HCT116 (cell line): Measurements from ENCODE around the gene IRS1. TPM values are rescaled to one million over a fixed set of nuclear protein-coding genes. Genes with fewer than 3 reads are reported as not detected.

ENCODE experiments used
- ATAC-seq: fragments of 200-7000 bp; cut with Tn5 transposase; 2 replicates; pipeline ENCODE4 v1.9.1; 2020; ENCODE audit warnings: mild to moderate bottlenecking, moderate library complexity
- BruUV-seq: library from RNA; stranded (reverse); fragments of 400-500 nt; replicated peaks from 2 replicates; lab custom pipeline; 2021; lab: Mats Ljungman, UMichigan
- CTCF ChIA-PET: fragments of 300-600 bp; sonication (Branson Sonifier 250); formaldehyde crosslinking; loops from one replicate; lab custom pipeline; 2021; ENCODE audit warnings: antibody characterized with exemption; lab: Charles Lee
- POLR2A ChIA-PET: fragments of 300-600, 350-600 bp; sonication (Branson Sonifier 250); formaldehyde crosslinking; loops from one replicate; lab custom pipeline; 2021; ENCODE audit warnings: antibody characterized with exemption; lab: Charles Lee
- RAD21 ChIA-PET, 2 experiments: fragments of 300-600 bp; sonication (Branson Sonifier 250); formaldehyde crosslinking; loops; one replicate each; lab custom pipeline; 2023; ENCODE audit warnings: low total read pairs in 2 of 2; ENCODE audit not compliant: uncharacterized antibody in 2 of 2, unreplicated experiment in 2 of 2, low non-redundant PET in 1 of 2; lab: Charles Lee
- DNase-seq: peaks from one replicate; pipeline ENCODE4 v3.0.0-alpha.2; 2010; ENCODE audit warnings: low read depth, low spot score
- H2AFZ ChIP-seq: fragments of 200-600 bp; shearing (Covaris generic), sonication (generic); 2 replicates; pipeline ENCODE4 v1.6.1; 2017; ENCODE audit warnings: low read depth, mixed run types, mixed read lengths, antibody characterized with exemption, low read length; ENCODE audit not compliant: poor library complexity, severe bottlenecking
- H3K27ac ChIP-seq: 2 replicates; pipeline ENCODE4 v1.5.1; 2012; ENCODE audit warnings: low read depth, low read length
- H3K27me3 ChIP-seq: fragments of 200-600 bp; sonication (generic); 2 replicates; pipeline ENCODE4 v1.6.1; 2016; ENCODE audit warnings: mixed run types, low read length, mixed read lengths; ENCODE audit not compliant: insufficient read depth
- H3K36me3 ChIP-seq, 2 experiments: fragments of 200-500 bp in 1 of 2; fragments of 200-600 bp in 1 of 2; sonication (Bioruptor generic) in 1 of 2; sonication (generic) in 1 of 2; 2 replicates each; pipeline versions ENCODE4 v1.5.1 to v1.6.1; 2014 to 2016; ENCODE audit warnings: low read length in 2 of 2, inconsistent platforms in 1 of 2, mixed read lengths in 1 of 2, mixed run types in 1 of 2; ENCODE audit not compliant: insufficient read depth in 2 of 2, control insufficient read depth in 1 of 2
- H3K4me1 ChIP-seq, 2 experiments: fragments of 200-600 bp in 1 of 2; sonication (generic) in 1 of 2; 2 replicates each; pipeline versions ENCODE4 v1.5.1 to v1.6.1; 2012 to 2017; ENCODE audit warnings: low read length in 2 of 2, inconsistent platforms in 1 of 2, mild to moderate bottlenecking in 1 of 2, mixed read lengths in 1 of 2, mixed run types in 1 of 2, moderate library complexity in 1 of 2; ENCODE audit not compliant: insufficient read depth in 2 of 2, control insufficient read depth in 1 of 2
- H3K4me2 ChIP-seq: fragments of 200-600 bp; sonication (generic); 2 replicates; pipeline ENCODE4 v1.6.1; 2017; ENCODE audit warnings: mixed run types, low read length, mixed read lengths
- H3K4me3 ChIP-seq, 2 experiments: fragments of 200-600 bp in 1 of 2; sonication (generic) in 1 of 2; replicated peaks in 1 of 2; 2 replicates each; pipeline ENCODE4 v1.5.1; 2011 to 2016; ENCODE audit warnings: low read length in 2 of 2, control low read depth in 1 of 2, low read depth in 1 of 2, mild to moderate bottlenecking in 1 of 2, mixed read lengths in 1 of 2, mixed run types in 1 of 2
- H3K79me2 ChIP-seq: fragments of 200-600 bp; sonication (generic); 2 replicates; pipeline ENCODE4 v1.6.1; 2017; ENCODE audit warnings: mild to moderate bottlenecking, mixed run types, low read length, moderate library complexity, mixed read lengths; ENCODE audit not compliant: insufficient read depth
- H3K9ac ChIP-seq: fragments of 200-600 bp; sonication (generic); 2 replicates; pipeline ENCODE4 v1.6.1; 2016; ENCODE audit warnings: low read length, mixed read lengths
- H3K9me2 ChIP-seq: fragments of 200-600 bp; sonication (generic), shearing (Covaris generic); 2 replicates; pipeline ENCODE4 v1.6.1; 2017; ENCODE audit warnings: mixed run types, mild to moderate bottlenecking, moderate library complexity; ENCODE audit not compliant: insufficient read depth
- H3K9me3 ChIP-seq, 2 experiments: fragments of 200-500 bp in 1 of 2; fragments of 200-600 bp in 1 of 2; sonication (Bioruptor generic) in 1 of 2; sonication (generic) in 1 of 2; 2 replicates each; pipeline ENCODE4 v1.6.1; 2014 to 2017; ENCODE audit warnings: low read length in 2 of 2, mixed read lengths in 2 of 2, inconsistent platforms in 1 of 2, low read depth in 1 of 2, mild to moderate bottlenecking in 1 of 2, mixed run types in 1 of 2, moderate library complexity in 1 of 2; ENCODE audit not compliant: control insufficient read depth in 1 of 2, insufficient read depth in 1 of 2
- H4K20me1 ChIP-seq: fragments of 200-600 bp; sonication (generic), shearing (Covaris generic); 2 replicates; pipeline ENCODE4 v1.6.1; 2017; ENCODE audit warnings: mixed run types, mild to moderate bottlenecking, moderate library complexity; ENCODE audit not compliant: insufficient read depth
- EGR1 ChIP-seq: IDR thresholded peaks from 2 replicates; pipeline ENCODE4 v1.6.1; 2012; ENCODE audit warnings: low read depth
- ELF1 ChIP-seq: IDR thresholded peaks from 2 replicates; pipeline ENCODE4 v1.6.1; 2012; ENCODE audit warnings: low read depth, borderline replicate concordance
- JUND ChIP-seq: IDR thresholded peaks from 2 replicates; pipeline ENCODE4 v1.6.1; 2012
- POLR2A ChIP-seq: IDR thresholded peaks from 2 replicates; pipeline ENCODE4 v1.7.0; 2011; ENCODE audit warnings: borderline replicate concordance; ENCODE audit not compliant: insufficient read depth, insufficient read length; ENCODE audit errors: extremely low read depth
- REST ChIP-seq: IDR thresholded peaks from 2 replicates; pipeline ENCODE4 v1.6.1; 2012; ENCODE audit warnings: low read depth
- SIN3A ChIP-seq: IDR thresholded peaks from 2 replicates; pipeline ENCODE4 v1.6.1; 2012; ENCODE audit warnings: low read depth
- SRF ChIP-seq: IDR thresholded peaks from 2 replicates; pipeline ENCODE4 v1.6.1; 2012; ENCODE audit warnings: low read depth
- TCF7L2 ChIP-seq: IDR thresholded peaks from 2 replicates; pipeline ENCODE4 v1.7.0; 2011; ENCODE audit warnings: borderline replicate concordance, inconsistent platforms; ENCODE audit not compliant: insufficient read depth, insufficient read length; ENCODE audit errors: extremely low read depth
- ZBTB33 ChIP-seq: IDR thresholded peaks from 2 replicates; pipeline ENCODE4 v1.6.1; 2011; ENCODE audit warnings: mild to moderate bottlenecking, low read length, moderate library complexity; ENCODE audit not compliant: insufficient replicate concordance; ENCODE audit errors: extremely low read depth
- intact Hi-C: fragments of 100-400 bp; cut with micrococcal nuclease; formaldehyde crosslinking; loops from 2 replicates; pipeline ENCODE4 v1.10.0; 2022
- total RNA-seq: library from RNA; stranded (reverse); gene quantifications from one replicate; pipeline ENCODE4 v1.2.1, GENCODE V29; 2021; ENCODE audit not compliant: unreplicated experiment

IRS1 gene
- total RNA-seq, 1 experiment from 2014 or later, result 88.8 TPM

GRCh38 chr2:226712941-226713340 lies 86.7 kb downstream of the IRS1 start:
- no peak for TF ChIP-seq POLR2A
- no peak for TF ChIP-seq SIN3A
- no peak for TF ChIP-seq TCF7L2
- no peak for TF ChIP-seq SRF
- no peak for TF ChIP-seq ELF1
- no peak for TF ChIP-seq EGR1
- no peak for TF ChIP-seq REST
- TF ChIP-seq ZBTB33, result no peak
- no peak for TF ChIP-seq JUND
- TF ChIP-seq, all 23 proteins: peak for 0
- Histone ChIP-seq H3K4me1 (peaks cover 4 to 12% of the 10 kb centered on the region in 2 experiments; a peak in 2 of 4 replicates), H3K9me3 (no peaks in the 10 kb centered on the region), H3K79me2 (no peaks in the 10 kb centered on the region), H3K36me3 (no peaks in the 10 kb centered on the region), H3K4me2 (no peak overlapping the region), H3K27ac (no peak overlapping the region), H4K20me1 (no peaks in the 10 kb centered on the region), H3K9ac (no peak overlapping the region), H3K9me2 (no peaks in the 10 kb centered on the region), H3K27me3 (no peaks in the 10 kb centered on the region), H3K4me3 (no peak overlapping the region), H2AFZ (peak overlapping the region; percentile 0)
- ChIA-PET POLR2A (no interaction called here), RAD21 (no interaction called here), CTCF (no interaction called here)
- BruUV-seq, result no TSS peak
- ATAC-seq (no peak), DNase-seq (no peak)
- intact Hi-C loops, result no loop called here
